GM12801 (cell line): ENCODE data around the gene MYL9.

ENCODE experiments used
- CTCF ChIP-seq: IDR thresholded peaks from one replicate; pipeline ENCODE4 v1.5.1; 2011; ENCODE audit warnings: control low read depth; ENCODE audit not compliant: insufficient read length; ENCODE audit errors: extremely low read depth

Gene MYL9

GRCh38 chr20:36528176-36528874, 13.0 kb upstream of the MYL9 start:
- TF ChIP-seq CTCF = no peak

GRCh38 chr20:36528875-36529417, 12.4 kb upstream of the MYL9 start:
- no peak for TF ChIP-seq CTCF

GRCh38 chr20:36532388-36532787, 8.9 kb upstream of the MYL9 start:
- no peak for TF ChIP-seq CTCF

- TF ChIP-seq CTCF = no peak
Observed at GRCh38 chr20:36532822-36533221, 8.5 kb upstream of the MYL9 start.

GRCh38 chr20:36538026-36538722, 3.1 kb upstream of the MYL9 start:
- TF ChIP-seq CTCF = no peak

- TF ChIP-seq CTCF = no peak
Observed at GRCh38 chr20:36540551-36541211, 638 bp upstream of the MYL9 start.

- no peak for TF ChIP-seq CTCF
Observed at GRCh38 chr20:36541768-36542488, 609 bp downstream of the MYL9 start.
